ENCODE data around the gene LBR.

GRCh38 chr1:225446981-225447615 is 19.3 kb upstream of the LBR start:
- no peak for TF ChIP-seq CTCF (optimal IDR thresholded peaks at IDR 0.05 in 1 of 3, IDR thresholded peaks at IDR 0.05 in 1 of 3, conservative IDR thresholded peaks at IDR 0.05 in 1 of 3; ENCODE audit: extremely low read depth in 1 of 3, insufficient read depth in 2 of 3, low read length in 3 of 3)
- TF ChIP-seq EZH2 (IDR thresholded peaks at IDR 0.05; ENCODE audit: low read length): no peak
